Lung (tissue), 12 donors: ENCODE data around the gene RIN3. TPM values are rescaled to one million over a fixed set of nuclear protein-coding genes. Genes with fewer than 3 reads are reported as not detected.

ENCODE experiments used
- ATAC-seq: fragments of 200-7000 bp; cut with Tn5 transposase; one replicate; pipeline ENCODE4 v1.9.1; 2020; ENCODE audit warnings: moderate number of reproducible peaks; ENCODE audit not compliant: insufficient read depth, low FRiP score
- DNase-seq, 3 donors: peaks; one replicate each; pipeline ENCODE4 v3.0.0-alpha.2; 2013 to 2017
- H3K27ac ChIP-seq, 2 donors: one replicate each; pipeline ENCODE4 v1.5.1; 2013; ENCODE audit warnings: mild to moderate bottlenecking in 2 of 2, moderate library complexity in 2 of 2, control low read depth in 1 of 2, inconsistent platforms in 1 of 2, low read depth in 1 of 2, low read length in 1 of 2
- H3K27me3 ChIP-seq, 3 donors: one replicate each; pipeline ENCODE4 v1.5.1; 2013; ENCODE audit warnings: low read length in 2 of 3; ENCODE audit not compliant: control insufficient read depth in 3 of 3, insufficient read depth in 3 of 3
- H3K36me3 ChIP-seq, 4 donors: one replicate each; pipeline ENCODE4 v1.5.1; 2013; ENCODE audit warnings: low read length in 4 of 4, mild to moderate bottlenecking in 1 of 4, moderate library complexity in 1 of 4; ENCODE audit not compliant: control insufficient read depth in 4 of 4, insufficient read depth in 4 of 4
- H3K4me1 ChIP-seq, 5 donors: one replicate each; pipeline ENCODE4 v1.5.1; 2013; ENCODE audit warnings: low read length in 5 of 5, mild to moderate bottlenecking in 2 of 5, moderate library complexity in 1 of 5; ENCODE audit not compliant: control insufficient read depth in 5 of 5, insufficient read depth in 5 of 5
- H3K4me3 ChIP-seq: one replicate; pipeline ENCODE4 v1.5.1; 2013; ENCODE audit warnings: mild to moderate bottlenecking, control low read depth, moderate library complexity
- H3K9ac ChIP-seq, 2 donors: one replicate each; pipeline ENCODE4 v1.5.1; 2013; ENCODE audit warnings: low read length in 2 of 2, control low read depth in 1 of 2; ENCODE audit not compliant: insufficient read depth in 1 of 2
- H3K9me3 ChIP-seq, 4 donors: one replicate each; pipeline ENCODE4 v1.5.1; 2013; ENCODE audit warnings: low read length in 3 of 4, mild to moderate bottlenecking in 1 of 4, moderate library complexity in 1 of 4; ENCODE audit not compliant: control insufficient read depth in 4 of 4, insufficient read depth in 3 of 4
- WGBS, 2 donors: extraction: QIAGEN DNeasy Blood & Tissue Kit; methylation state at CpG; one replicate each; pipeline ENCODE4 v1.1.7; 2013; 5-methylcytosine and 5-hydroxymethylcytosine counted together
- polyA plus RNA-seq, 2 donors: library from polyadenylated mRNA; stranded (reverse); fragments of 200-250 nt; gene quantifications; one replicate each; pipeline ENCODE4 v1.2.1, GENCODE V29; 2013
- total RNA-seq, 2 donors: library from RNA; depleted of rRNA in 1 of 2; stranded (reverse); fragments of >200 nt in 1 of 2; gene quantifications; one replicate each; pipeline ENCODE4 v1.2.1, GENCODE V29; 2014 to 2021
- TF ChIP-seq, protein P1 (sequence below): IDR thresholded peaks from 2 replicates; pipeline ENCODE4 v1.5.1; 2012; ENCODE audit warnings: mild to moderate bottlenecking; ENCODE audit errors: control extremely low read depth, extremely low read depth
- donor health status: control.
- donor health status: control.
- donor health status: Bipolar disorder and iron deficiency.
- donor health status: healthy.
- donor health status: DM: yes; HTN: yes; CAD: no.

The RIN3 gene
- total and polyA plus RNA-seq, 4 donors: 19.3 to 55.5 (median 40.2) TPM

DNA sequence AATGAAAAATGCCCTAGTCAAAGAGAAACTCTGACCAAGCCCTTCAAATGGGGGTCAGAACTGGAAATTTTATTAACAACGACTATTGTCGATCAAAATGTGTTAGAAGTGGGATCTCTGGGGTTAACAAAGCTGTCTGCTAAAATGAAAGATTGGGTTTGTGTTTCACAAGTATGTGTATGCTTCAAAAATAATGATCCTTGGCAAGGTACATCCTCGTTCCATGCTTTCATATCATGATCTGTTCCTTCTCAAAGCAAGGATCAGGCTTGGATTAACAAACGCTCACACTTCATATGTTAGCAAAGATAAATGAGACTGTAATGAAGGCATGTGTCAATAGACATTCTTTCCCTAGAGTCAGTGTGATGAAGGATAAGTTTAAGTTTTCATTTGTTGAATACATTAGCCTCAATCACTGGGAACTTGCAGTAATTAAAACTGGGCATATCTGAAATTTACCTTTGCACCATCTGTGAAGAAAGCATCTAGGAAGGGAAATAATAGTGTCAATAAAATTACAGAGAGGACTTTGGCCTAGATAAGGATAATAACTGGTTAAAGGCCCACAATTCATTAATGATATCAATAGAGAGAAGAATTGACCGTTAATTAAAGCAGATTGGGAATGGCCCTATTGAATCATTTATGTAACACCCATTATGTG lies 91.8 kb downstream of the RIN3 start:
- Histone ChIP-seq H3K4me3 (no peak overlapping the region), H3K27me3 (no peaks in the 10 kb centered on the region), H3K9ac (no peak overlapping the region), H3K27ac (no peak overlapping the region), H3K9me3 (peaks cover 0 to 4% (median 0%) of the 10 kb centered on the region in 4 donors), H3K4me1 (peaks cover 0 to 14% (median 10%) of the 10 kb centered on the region in 5 donors), H3K36me3 (no peaks in the 10 kb centered on the region)
- no peak for DNase-seq
- TF ChIP-seq, protein P1, sequence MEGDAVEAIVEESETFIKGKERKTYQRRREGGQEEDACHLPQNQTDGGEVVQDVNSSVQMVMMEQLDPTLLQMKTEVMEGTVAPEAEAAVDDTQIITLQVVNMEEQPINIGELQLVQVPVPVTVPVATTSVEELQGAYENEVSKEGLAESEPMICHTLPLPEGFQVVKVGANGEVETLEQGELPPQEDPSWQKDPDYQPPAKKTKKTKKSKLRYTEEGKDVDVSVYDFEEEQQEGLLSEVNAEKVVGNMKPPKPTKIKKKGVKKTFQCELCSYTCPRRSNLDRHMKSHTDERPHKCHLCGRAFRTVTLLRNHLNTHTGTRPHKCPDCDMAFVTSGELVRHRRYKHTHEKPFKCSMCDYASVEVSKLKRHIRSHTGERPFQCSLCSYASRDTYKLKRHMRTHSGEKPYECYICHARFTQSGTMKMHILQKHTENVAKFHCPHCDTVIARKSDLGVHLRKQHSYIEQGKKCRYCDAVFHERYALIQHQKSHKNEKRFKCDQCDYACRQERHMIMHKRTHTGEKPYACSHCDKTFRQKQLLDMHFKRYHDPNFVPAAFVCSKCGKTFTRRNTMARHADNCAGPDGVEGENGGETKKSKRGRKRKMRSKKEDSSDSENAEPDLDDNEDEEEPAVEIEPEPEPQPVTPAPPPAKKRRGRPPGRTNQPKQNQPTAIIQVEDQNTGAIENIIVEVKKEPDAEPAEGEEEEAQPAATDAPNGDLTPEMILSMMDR: no peak
- ATAC-seq: no peak
- 92 to 98% methylated on average over 5 of the region's 5 CpGs for WGBS, 2 donors

DNA sequence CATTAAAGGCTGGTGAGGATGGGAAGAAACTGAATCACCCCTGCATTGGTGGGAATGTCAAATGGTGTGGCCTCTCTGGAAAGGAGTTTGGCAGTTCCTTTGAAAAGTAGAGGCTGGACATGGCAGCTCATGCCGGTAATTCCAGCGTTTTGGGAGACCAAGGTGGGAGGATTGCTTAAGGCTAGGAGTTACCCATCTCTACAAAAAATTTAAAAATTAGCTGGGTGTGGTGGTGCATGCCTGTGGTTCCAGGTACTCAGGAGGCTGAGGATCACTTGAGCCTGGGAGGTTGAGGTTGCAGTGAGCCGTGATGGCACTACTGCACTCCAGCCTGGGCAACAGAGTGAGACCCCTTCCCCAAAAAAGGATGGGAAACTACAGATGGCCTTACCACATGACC lies 93.7 kb downstream of the RIN3 start:
- WGBS, 2 donors: 88 to 96% methylated on average over 3 of the region's 3 CpGs
- no peak for ATAC-seq
- peaks cover 0 to 4% (median 0%) of the 10 kb centered on the region in 4 donors for H3K9me3 ChIP-seq

DNA sequence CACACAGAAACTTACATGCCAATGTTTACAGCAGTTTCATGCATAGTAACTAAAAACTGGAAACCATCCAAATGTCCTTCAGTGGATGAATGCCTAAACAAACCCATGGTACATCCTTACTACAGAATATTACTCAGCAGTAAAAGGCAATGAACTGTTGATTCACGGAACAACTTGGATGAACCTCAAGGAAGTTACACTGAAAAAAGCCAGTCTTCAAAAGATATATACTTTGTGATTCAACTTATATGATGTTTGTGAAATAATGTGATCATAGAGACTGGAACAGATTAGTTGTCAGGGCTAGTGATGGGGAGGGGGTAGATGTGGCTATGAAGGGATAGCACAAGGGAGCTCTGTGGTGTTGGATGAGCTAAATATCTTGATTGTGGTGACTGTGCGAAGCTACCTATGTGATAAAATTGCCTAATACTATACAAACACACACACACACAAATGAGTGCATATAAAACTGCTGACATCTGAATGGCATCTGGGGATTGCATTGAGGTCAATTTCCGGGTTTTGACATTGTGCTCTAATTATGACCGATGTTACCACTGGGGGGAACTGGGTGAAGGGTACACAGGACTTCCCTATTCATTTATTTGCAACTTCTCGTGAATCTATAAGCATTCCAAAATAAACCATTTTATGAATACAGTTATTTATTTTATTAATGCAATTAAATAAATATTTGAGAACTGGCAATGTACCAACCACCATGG lies 94.3 kb downstream of the RIN3 start:
- no peak overlapping the region for H3K9ac ChIP-seq
- ATAC-seq (no peak), DNase-seq (peak in 2 of 3 donors; percentile 37 to 57)
- peaks cover 0 to 7% (median 0%) of the 10 kb centered on the region in 5 donors for H3K4me1 ChIP-seq
- peaks cover 0 to 2% (median 0%) of the 10 kb centered on the region in 4 donors for H3K36me3 ChIP-seq
- no peak overlapping the region for H3K4me3 ChIP-seq
- H3K27ac ChIP-seq: no peak overlapping the region
- peaks cover 0 to 4% (median 0%) of the 10 kb centered on the region in 4 donors for H3K9me3 ChIP-seq
- TF ChIP-seq, protein P1: no peak
- WGBS, 2 donors: 83% methylated on average over 5 of the region's 5 CpGs
- H3K27me3 ChIP-seq: no peaks in the 10 kb centered on the region

More for the DNA sequence above, 93.7 kb downstream of the RIN3 start:
- no peaks in the 10 kb centered on the region for H3K27me3 ChIP-seq
- H3K4me1 ChIP-seq: peaks cover 0 to 8% (median 1%) of the 10 kb centered on the region in 5 donors
- peaks cover 0 to 2% (median 0%) of the 10 kb centered on the region in 4 donors for H3K36me3 ChIP-seq
- no peak for DNase-seq
- TF ChIP-seq, protein P1: no peak
- H3K9ac ChIP-seq: no peak overlapping the region
- H3K4me3 ChIP-seq: no peak overlapping the region
- H3K27ac ChIP-seq: no peak overlapping the region
